Parathyroid adenoma (tissue), 2 donors: ENCODE measurements around the gene FKBP14.

ENCODE experiments used
- H2AFZ ChIP-seq: fragments of 300-600 bp; sonication (generic); one replicate; pipeline ENCODE4 v1.7.0; 2017; ENCODE audit warnings: antibody characterized with exemption, mild to moderate bottlenecking
- H3K27ac ChIP-seq: fragments of 300-600 bp; sonication (generic); one replicate; pipeline ENCODE4 v1.7.0; 2017
- H3K27me3 ChIP-seq: fragments of 300-600 bp; sonication (generic); one replicate; pipeline ENCODE4 v1.7.0; 2017; ENCODE audit warnings: low read length; ENCODE audit not compliant: control insufficient read depth, insufficient read depth
- H3K36me3 ChIP-seq: fragments of 300-600 bp; sonication (generic); one replicate; pipeline ENCODE4 v1.7.0; 2017; ENCODE audit warnings: low read length; ENCODE audit not compliant: control insufficient read depth, insufficient read depth
- H3K4me1 ChIP-seq: fragments of 300-600 bp; sonication (generic); one replicate; pipeline ENCODE4 v1.7.0; 2017; ENCODE audit warnings: control low read depth
- H3K4me2 ChIP-seq: fragments of 300-600 bp; sonication (generic); one replicate; pipeline ENCODE4 v1.7.0; 2017; ENCODE audit warnings: low read length
- H3K4me3 ChIP-seq: fragments of 300-600 bp; sonication (generic); one replicate; pipeline ENCODE4 v1.7.0; 2017; ENCODE audit warnings: low read depth, low read length
- H3K79me2 ChIP-seq: fragments of 300-600 bp; sonication (generic); one replicate; pipeline ENCODE4 v1.7.0; 2017; ENCODE audit warnings: control low read depth
- H3K9ac ChIP-seq: fragments of 300-600 bp; sonication (generic); one replicate; pipeline ENCODE4 v1.7.0; 2017; ENCODE audit warnings: mild to moderate bottlenecking
- H3K9me3 ChIP-seq: fragments of 300-600 bp; sonication (generic); one replicate; pipeline ENCODE4 v1.7.0; 2017; ENCODE audit warnings: low read length; ENCODE audit not compliant: control insufficient read depth
- CTCF ChIP-seq: fragments of 300-600 bp; sonication (generic); IDR thresholded peaks from one replicate; pipeline ENCODE4 v1.7.0; 2017; ENCODE audit warnings: antibody characterized with exemption, mild to moderate bottlenecking
- donor health status: primary hyperparathyroidism.

The FKBP14 gene

DNA sequence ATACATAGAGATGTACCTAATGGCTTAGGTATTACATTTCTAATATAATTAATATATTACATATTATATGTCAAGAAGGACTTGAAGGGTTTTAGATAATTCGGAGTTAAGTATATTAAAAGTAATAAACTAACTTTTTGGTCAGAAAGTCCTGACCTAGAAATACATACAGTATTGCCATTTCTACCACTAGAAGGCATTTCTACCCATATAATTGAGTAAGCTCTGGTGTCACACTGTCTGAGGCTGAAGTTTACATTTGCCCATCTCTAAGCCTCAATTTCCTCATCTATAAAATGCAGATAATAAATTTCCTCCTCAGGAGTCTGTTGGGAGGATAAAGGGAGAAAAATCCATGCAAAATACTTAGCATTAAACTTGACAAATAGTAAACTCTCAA is 7.1 kb downstream of the FKBP14 start:
- H3K9ac ChIP-seq: no peak overlapping the region
- no peaks in the 10 kb centered on the region for H3K4me1 ChIP-seq
- H3K36me3 ChIP-seq: no peaks in the 10 kb centered on the region
- no peaks in the 10 kb centered on the region for H3K79me2 ChIP-seq
- H3K9me3 ChIP-seq: no peaks in the 10 kb centered on the region
- H3K4me2 ChIP-seq: no peak overlapping the region
- no peak overlapping the region for H3K4me3 ChIP-seq
- no peaks in the 10 kb centered on the region for H3K27me3 ChIP-seq
- H3K27ac ChIP-seq: no peak overlapping the region
- H2AFZ ChIP-seq: no peak overlapping the region
- TF ChIP-seq CTCF: no peak

DNA sequence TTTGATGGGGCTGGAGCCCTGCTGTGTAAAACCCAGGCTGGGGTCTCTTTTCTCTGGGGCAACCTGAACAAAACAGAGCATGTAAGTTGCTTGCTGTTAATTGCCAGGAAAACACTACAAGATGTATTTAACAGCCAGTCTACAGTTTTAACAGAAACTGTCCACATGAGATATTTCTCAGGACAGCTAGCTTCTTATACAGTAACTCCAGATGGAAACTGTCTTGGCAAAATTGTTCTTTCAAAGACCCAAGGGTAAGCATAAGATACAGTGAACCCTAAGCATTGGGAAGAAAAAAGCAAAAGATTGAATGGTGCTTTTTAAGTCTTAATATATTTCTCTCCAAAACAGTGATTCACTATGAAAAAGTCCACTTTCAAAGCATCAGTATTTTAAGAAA is 8.1 kb downstream of the FKBP14 start:
- Histone ChIP-seq H3K4me2 (no peak overlapping the region), H3K4me1 (no peaks in the 10 kb centered on the region), H3K9me3 (no peaks in the 10 kb centered on the region), H3K79me2 (no peaks in the 10 kb centered on the region), H2AFZ (no peak overlapping the region), H3K36me3 (no peaks in the 10 kb centered on the region), H3K27ac (no peak overlapping the region), H3K9ac (no peak overlapping the region), H3K4me3 (no peak overlapping the region), H3K27me3 (no peaks in the 10 kb centered on the region)
- TF ChIP-seq CTCF: no peak

GRCh38 chr7:30012757-30013156 is 13.7 kb downstream of the FKBP14 start:
- Histone ChIP-seq H3K79me2 (no peaks in the 10 kb centered on the region), H3K27ac (no peak overlapping the region), H2AFZ (no peak overlapping the region), H3K36me3 (no peaks in the 10 kb centered on the region), H3K4me3 (no peak overlapping the region), H3K9me3 (no peaks in the 10 kb centered on the region), H3K27me3 (no peaks in the 10 kb centered on the region), H3K9ac (no peak overlapping the region), H3K4me2 (no peak overlapping the region), H3K4me1 (no peaks in the 10 kb centered on the region)
- no peak for TF ChIP-seq CTCF

- TF ChIP-seq CTCF: no peak
- Histone ChIP-seq H3K4me3 (no peak overlapping the region), H3K79me2 (no peaks in the 10 kb centered on the region), H3K36me3 (no peaks in the 10 kb centered on the region), H3K27me3 (no peaks in the 10 kb centered on the region), H2AFZ (no peak overlapping the region), H3K27ac (no peak overlapping the region), H3K4me1 (no peaks in the 10 kb centered on the region), H3K9me3 (no peaks in the 10 kb centered on the region), H3K4me2 (no peak overlapping the region), H3K9ac (no peak overlapping the region)
Measured at GRCh38 chr7:30010021-30010420, 16.5 kb downstream of the FKBP14 start.

- H3K27ac ChIP-seq: no peak overlapping the region
- no peak overlapping the region for H3K4me2 ChIP-seq
Measured at GRCh38 chr7:30005464-30005863, 21.0 kb downstream of the FKBP14 start.

More at GRCh38 chr7:30005464-30005863, 21.0 kb downstream of the FKBP14 start:
- TF ChIP-seq CTCF: no peak
- Histone ChIP-seq H3K79me2 (no peaks in the 10 kb centered on the region), H3K27me3 (no peaks in the 10 kb centered on the region), H3K4me1 (no peaks in the 10 kb centered on the region), H2AFZ (no peak overlapping the region), H3K9me3 (no peaks in the 10 kb centered on the region), H3K4me3 (no peak overlapping the region), H3K9ac (no peak overlapping the region), H3K36me3 (no peaks in the 10 kb centered on the region)
